Activated effector memory CD4-positive, alpha-beta T cell treated with anti-CD3 and anti-CD28 coated beads, Interleukin-2, amount 50 U/mL, for 16 hours (primary cell): ENCODE data around the gene PICK1.
"Not testable (repeated sequence)": the region's sequence is repeated elsewhere in the genome, so short reads cannot be mapped to it uniquely, and the experiment has no call there.

ENCODE experiments used
- DNase-seq: peaks from one replicate; pipeline ENCODE4 v3.0.0-alpha.2; 2020

Gene PICK1

DNA sequence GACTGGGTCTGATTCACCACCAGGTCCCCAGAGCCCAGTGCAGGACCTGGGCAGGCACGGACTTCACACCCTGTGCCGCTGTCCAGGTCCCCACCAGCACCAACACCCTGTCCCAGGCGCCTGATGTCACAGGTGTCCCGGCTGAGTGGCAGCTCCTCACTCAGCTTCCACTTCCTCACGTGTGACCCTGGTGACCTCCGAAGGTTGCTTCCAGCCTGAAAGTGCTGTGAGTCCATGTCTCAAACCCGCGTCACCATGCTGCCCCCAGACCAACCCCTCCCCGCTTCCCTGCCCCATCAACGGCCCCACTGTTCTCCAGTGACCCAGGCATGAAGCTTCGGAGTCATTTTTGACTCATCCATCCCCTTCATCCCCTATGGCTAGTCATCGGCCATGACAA is 25.7 kb upstream of the PICK1 start:
- DNase-seq, result no peak

DNA sequence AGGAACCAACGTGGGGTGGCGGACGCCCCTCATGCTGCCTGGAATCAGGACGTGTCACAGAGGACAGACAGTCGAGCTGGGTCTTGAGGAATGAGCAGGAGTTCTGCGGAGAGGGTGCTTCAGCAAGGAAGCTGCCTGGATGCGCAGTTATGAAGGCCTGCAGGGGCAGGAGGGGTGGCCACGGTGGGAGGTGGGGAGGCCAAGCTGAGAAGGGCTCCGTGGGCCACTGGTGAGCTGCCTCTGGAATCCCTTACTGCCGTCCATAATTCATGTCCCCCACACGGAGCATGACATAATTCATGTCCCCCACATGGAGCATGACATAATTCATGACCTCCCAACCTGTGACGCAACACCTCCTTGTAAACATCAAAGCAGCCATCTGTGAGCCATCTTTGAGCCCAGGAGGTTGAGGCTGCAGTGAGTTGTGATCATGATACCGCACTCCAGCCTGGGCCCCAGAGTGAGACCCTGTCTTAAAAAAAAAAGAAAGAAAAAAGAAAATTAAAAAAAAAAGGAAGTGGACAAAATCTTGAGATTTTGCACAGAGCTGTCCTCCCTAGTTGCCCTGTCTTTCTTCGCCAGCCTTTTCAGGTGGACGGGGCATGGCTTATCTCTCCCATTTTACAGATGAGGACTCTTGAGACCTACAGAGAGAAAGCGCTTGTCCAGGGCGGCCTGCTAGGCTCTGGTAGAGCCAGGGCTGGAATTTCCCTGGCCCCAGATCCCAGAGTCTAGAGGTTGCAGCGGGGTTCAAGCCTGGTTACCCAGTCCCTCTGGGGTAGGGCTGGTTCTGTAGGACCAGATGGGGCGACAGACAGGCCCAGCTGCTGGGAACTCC is 24.3 kb upstream of the PICK1 start:
- no peak for DNase-seq

DNA sequence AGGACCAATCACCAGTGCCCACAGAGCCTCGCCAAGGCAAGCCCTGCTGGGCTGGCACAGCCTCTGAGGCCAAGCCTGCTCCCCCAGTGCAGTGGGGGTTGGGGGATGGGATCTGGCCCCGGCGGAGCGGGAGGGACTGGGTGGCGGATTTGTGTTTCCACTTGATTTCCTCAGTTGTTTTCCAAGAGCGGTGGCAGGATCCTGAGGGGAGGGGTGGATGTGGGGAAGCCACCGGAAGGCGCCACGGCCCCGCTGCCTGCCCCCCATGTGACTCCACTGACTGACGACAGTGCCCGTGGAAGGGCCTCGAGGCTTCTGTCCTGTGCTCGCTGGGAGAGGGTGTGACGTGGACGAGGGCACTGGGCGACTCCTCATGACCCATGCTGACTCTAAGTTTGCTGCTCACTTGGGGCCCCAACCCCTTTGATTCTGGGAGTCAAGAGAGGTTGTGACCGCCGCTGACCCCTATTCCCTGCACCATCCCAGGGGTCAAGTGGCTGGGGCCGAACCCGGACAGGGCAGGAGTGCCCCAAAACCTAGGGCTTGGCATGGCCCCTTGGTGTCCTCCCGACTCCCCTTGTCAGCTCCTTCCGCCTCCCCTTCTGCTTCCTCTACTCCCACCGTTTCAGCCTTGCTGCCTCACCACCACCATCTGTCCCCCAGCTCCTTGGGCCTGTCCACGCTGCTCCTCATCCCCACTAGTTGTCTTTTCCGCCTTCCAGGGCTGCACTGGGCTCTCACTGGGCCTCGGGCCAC is 23.5 kb upstream of the PICK1 start:
- no peak for DNase-seq

DNA sequence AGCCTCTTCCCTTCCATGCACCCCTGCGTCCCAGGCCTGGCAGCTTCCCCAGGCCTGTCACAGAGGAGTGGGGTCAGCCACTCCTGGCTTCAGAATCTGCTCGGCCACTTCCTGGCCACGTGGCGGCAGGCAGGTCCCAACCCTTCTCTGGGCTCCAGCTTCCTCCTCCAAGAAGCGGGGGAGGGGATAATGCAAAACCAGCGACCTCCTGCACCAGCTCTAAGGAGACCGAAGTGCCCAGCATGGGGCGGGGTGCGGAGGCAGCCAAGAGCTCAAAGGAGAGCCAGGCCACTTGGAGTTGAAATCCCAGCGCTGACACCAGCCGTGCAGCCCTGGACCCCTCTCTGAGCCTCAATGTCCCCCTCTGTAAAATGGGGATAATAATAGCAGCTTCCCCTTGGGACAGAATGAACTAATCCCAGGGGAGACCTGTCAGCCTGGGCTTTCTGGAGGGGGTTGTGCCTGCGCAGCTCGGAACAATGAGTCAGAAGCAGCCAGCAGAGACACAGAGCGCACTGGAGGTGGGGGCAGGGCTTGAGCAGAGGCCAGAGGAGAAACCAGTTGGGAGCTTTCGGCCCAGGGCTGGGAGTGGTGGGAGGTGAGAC is 22.8 kb upstream of the PICK1 start:
- no peak for DNase-seq

DNA sequence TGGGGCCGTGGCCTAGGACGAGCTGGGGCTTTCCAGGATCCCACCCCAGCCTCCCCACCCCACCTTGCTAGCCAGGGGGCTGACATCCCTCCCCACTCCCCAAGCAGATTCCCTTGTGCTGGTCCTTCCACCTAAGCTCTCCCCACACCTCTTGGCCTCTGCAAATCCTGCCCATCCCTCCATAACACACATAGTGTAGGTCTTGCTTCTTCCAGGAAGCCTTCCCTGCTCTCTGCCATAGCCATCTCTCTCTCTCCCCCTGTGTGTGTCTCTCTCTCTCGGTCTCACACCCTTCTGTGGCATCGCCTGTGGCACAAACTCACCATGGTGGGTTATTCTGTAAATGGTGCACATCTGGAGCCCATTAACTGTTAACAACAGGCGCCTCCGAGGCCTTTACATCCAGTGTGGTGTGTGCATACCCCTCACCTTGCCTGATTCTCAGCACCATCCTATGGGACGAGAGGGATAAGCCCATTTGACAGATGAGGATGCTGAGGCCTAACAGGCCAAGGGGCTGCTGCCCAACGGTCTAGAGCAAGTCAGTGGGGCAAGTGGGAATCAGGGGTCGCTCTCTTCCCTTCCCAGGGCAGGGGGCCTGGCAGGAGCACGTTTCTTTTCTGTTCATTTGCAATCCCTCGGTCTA is 22.2 kb upstream of the PICK1 start:
- DNase-seq, result no peak

DNA sequence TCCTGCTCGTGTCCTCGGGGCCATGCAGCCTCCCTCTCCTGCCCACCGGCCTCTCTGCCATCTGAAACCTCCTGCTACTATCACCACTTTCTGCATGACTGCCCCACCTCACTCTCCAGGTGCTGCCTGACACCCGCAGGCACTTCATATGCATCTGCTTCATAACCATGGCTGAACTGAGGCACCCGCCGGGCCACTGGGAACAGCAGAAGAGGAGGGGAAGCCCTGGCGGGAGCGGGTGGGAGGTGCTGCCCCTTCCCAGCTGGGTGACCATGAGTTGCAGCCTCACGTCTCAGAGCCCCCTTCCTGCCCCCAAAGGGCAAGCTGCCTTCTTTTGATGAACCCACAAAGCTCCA is 21.7 kb upstream of the PICK1 start:
- no peak for DNase-seq

DNA sequence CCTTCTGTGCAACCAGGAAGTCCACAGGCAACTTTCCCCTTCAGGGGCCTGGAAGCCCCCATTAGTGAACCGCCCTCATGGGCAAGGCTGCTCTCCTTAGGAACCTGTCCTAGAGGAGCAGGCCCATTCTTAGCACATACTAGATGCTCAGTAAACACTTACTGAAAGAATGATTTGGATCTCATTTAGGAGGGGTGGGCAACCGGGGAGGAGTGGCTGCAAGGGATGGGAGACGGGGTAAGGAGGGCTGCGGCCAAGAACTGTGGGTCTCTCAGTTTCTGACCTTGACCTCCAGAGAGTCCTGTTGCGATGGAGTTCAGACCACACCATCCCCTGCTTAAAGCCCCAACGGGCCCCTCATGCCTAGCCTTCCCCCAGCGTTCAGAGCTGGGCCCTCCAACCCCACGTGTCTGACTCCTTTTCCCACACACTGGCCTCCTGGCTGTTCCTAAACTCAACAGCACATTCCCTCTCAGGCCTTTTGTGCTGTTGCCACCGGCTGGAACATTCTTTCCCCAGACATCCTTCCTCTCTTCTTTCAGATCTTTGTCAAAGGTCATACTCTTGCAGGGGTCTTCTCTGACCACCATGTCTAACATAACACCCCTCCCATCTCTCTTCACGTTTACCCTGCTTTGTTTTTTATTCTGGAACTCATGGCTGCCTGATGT is 20.7 kb upstream of the PICK1 start:
- DNase-seq, result no peak

DNA sequence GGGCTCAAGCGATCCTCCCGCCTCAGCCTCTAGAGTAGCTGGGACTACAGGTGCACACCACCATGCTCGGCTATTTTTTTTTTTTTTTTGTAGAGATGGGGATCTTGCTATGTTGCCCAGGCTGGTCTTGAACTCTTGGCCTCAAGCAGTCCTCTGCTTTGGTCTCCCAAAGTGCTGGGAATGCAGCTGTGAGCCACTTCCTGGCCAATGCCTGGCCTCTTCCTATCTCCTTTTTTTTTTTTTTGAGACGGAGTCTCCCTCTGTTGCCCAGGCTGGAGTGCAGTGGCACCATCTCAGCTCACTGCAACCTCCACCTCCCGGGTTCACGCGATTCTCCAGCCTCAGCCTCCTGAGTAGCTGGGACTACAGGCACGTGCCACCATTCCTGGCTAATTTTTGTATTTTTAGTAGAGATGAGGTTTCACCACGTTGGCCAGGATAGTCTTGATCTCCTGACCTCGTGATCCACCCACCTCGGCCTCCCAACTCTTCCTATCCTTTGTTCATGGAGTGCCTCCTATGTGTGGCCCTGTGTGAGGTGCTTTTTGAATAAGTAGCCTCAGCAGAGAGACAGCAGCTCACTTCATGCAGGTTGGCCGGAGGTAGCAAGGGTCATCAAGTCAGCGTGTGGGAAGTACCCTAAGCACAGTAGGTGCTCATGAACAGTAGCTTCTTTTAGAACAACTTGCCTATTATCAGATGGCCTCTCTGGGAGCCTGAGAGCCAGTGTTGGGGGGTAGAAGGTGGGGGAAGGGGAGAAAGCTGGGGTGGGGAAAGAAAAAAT is 19.6 kb upstream of the PICK1 start:
- DNase-seq, result not testable (repeated sequence)

DNA sequence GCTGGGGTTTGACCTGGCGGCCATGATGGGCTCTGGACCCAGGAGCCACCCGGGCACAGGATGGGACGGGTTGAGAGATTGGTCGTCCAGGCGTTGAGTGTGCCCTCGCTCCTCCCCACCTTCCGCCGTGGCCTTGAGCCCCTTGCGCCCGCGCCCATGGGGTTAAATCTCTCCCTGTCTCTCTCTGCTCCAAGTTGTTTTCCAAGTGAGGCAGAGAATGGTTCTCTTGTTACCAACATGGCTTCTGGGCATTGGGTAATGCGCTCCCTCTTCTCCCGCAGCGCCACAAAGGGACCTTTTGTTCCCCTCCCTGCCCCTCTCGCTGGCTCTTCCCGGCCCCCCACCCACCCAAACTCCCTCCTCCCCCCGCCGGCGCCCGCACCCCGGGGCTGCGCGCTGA is 18.8 kb upstream of the PICK1 start:
- no peak for DNase-seq

DNA sequence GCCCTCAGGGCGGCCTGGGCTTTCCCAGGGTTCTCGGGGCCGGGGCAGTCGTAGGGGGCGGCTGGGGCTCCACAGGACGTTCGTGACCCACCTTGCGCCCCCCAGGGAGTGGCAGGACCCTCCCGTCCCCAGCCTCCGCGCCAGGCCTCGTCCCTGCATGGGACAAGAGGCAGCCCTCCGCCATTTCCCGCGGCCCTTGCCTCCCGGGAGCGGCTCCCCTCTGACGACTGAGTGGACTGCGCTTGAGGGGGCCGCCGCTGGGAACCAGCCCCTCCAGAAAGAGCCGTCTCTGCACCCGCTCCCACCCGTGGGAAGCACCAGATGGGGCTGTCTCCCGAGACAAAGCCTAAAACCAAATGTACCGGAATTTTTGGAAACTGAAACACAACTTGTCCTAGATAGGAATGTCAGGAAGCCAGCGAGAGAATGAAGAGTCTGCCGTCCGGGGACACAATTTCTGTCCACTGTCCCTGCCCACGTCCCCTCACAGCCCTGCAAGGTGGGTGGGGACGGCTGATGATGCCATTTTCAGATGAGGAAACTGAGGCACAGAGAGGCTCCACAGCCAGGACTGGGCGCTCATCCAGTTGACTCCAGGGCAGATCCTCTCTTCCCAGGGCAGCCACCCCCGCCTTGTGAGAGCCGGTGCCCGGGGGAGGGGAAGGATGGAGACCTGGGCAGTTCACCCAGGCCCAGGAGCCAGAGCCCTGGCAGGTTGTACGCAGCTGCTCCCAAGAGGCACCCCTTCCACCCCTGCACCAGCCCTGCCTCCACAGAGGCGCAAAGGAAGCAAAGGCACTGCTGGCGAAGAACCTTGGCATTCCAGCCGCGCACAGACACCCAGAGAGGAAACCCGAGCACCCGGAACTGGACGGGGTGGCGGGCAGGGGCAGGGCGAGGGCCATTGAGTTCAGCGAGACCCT is 18.1 kb upstream of the PICK1 start:
- DNase-seq, result no peak

DNA sequence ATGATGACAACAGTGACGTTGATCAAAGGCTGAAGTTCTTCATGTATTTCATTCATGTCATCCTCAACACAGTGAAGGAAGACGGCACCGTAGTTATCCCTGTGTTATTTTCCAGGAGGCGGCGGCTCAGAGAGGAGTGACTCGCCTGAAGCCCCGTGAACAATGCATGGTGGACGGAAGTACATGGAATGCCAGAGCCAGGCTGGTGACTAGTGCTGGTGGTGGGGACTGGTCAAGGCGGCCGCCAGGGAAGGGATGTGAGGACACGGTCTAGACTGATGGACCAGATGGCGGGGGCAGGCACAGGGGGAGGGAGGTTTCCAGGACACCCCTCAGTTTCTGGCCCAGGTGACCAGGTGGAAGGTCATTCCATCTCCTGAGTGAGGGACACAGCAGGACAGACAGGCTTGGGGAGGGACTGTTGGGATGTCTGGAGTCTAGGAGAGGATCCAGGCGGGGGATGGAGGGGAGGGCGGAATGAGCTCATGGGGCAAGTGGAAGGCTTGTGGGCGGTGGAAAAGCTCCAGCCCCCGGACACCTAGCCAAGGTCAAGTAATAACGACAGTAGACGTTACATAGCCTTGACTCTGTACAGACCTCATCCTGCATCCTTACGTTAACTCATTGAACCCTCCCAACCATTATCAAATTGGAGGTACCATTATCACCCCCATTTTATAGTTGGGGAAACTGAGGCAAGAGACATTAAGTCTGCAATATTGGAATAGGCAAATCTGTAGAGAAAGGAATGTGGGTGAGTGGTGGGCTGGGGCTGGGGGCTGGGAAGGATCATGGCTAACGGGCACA is 16.0 kb upstream of the PICK1 start:
- DNase-seq, result no peak

DNA sequence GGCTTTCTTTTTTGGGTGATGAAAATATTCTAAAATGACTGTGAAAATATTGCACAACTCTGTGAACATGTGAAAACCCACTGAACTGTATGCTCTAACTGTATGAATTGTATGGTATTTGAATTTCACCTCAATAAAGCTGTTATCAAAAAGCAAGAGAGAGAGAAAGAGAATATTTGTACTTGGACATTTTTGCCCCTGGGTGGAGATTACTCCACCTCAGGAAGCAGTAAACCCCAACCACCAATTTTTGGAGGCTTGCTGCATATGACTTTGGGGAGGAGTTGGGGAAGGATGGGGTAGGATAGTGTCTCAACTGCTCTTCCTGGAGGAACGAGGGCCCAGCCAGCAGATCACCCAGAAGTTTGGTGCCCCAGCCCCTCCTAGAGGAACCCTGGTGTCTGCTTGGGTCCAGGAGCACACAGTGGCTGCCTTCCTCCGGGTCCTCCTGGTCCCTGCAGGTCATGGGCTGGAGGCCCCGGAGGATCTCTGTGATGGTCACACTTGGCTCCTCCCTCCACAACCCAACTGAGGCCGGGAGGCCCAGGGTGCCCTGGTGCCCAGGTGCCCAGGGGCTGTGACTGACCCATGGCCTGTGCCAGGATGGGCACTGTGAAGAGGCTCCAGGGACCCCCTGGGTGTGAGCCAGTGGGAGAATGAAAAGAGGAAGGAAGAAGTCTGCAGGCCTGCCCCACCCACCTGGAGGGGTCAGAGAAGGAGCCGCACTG is 15.3 kb upstream of the PICK1 start:
- no peak for DNase-seq

DNA sequence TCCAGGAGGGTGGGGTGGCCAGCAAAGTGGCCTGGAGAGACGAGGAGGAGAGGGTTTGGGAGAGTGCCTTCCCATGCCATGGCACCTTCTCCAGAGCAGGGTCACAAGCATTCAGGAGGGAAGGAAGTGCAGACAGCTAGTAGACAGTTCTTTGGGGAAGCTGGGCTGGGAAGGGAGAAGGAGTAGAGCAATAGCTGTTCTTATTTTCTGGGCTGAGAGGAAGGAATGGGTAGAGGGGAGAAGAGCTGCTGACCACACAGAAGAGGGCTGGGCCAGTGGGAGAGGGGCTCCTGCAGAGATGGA is 14.8 kb upstream of the PICK1 start:
- DNase-seq, result no peak

DNA sequence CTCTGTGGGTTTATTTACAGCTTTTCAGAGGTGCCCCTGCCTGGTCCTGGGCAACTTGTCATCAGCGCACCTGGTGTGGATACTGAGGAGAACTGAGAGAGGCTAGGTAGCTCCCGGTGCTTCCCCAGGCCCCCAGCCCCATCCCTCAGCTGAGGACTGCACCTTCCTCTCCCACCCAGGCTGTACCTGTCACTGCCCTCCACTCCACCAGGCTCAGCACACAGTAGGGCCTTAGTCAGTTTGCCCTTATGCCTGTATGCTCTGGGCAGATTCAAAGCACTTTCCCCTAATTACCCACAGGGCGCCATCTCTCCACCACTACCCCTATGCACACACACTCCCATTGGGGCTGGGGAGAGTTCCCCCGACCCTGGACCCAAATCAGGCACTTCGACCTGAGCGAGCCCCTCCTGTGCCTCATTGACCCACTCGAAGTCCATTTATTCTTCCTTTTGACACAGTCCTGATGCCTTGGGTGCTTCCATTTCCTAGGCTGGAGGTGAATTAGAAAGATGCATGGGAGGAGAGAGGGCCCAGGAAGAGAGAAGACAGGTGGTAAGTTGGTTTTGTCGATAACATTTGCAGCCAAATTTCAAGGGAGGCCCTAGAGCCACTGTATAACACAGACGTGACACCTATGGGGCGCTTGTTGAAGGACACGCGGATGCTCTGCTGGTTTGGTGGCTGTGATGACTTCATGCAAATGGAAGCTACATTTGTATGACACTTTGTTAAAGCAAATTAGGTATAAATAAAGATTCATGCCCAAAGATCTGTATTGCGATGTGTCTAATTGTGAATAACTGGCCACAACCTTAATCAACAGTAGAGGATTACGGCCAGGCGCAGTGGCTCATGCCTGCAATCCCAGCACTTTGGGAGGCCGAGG is 13.8 kb upstream of the PICK1 start:
- no peak for DNase-seq

DNA sequence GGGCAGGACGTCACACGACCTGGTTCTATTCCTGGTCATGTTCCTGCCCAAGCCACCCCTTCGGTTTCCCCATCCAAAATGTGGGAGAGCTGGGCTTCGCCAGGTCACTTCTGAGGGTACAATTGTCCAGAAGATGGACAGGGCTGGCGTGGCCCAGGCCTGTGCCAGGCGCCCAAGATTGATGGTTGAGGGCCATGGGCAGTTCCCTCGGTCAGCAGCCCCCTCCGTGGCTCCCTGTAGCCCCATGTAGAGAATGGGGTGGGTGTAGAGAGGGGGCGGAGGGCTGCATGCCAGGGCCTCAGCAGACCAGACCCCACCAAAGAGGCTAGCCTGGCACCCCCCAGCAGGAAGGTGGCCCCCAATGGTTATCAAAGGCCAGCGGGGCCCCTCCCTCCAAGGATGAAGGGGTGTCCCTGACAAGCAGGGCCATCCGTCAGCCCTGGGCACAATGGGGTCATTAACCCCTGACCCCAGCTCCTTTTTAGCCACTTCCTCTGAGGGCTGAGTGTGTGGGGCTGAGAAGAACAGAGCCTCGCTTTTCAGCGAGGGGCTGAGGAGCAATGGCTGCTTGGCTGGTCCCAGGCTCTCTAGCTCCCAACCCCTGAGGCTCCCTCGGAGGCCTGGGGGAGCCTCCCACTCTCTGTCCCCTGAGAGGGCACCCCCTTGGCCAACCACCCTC is 11.0 kb upstream of the PICK1 start:
- no peak for DNase-seq

DNA sequence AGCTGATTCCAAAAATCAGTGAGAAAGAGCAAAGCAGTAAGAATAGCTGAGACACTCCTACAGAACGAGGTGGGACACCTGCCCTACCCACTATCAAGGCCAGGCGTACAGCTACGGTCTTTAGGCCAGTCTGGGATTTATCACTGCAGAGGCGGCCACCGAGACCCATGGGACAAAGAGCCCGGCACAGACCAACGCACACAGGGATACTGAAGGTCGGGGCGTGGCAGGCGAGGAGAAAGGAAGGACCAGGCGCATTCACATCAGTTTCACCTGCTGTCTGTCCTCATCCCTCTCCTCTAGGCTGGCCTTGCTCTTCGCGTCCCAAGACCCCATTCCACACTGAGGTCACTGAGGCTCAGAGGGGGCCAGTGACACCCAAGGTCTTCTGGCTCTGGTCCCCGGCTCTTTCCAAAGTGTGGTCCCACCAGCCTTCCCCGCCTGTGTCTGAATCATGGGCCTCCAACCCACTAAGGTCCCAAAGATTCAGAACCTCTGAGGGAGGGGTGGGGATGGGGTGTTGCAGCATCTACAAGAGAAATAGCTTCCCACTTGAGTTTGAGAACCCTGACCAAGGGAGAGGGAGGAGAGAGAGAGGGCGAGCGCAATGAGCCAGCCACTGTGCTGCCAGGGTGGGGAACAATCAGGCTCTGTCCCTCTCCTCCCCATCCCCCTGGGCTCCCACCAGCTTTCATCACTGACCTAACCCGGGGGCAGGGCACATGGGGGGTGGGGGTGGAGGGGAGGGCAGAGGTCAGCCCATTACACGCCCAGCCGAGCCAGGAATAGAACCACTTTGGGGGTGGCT is 7.2 kb upstream of the PICK1 start:
- DNase-seq, result no peak

DNA sequence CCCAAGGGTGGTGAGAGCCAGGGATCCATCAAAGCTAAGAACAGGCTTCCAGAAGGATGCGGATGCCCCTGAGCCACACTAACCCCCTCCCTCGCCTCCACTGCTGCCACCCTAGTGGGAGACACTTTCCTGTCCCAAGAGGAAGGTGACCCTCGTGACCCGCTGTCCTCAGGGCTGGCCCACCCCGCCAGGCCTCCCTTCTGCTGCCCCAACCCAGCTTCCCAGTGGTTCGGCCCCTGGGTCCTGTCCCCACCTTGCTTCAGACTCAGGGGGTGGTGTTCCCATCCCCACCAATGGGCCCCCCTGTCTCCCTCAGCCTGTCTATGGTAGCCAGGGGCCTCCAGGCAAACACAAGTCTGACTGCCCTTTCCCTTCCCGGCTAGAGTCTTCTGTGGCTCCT is 6.5 kb upstream of the PICK1 start:
- DNase-seq, result no peak
